IPS-20b (cell line): Measurements from ENCODE around the gene TMEM80.

Source experiments
- H3K27ac ChIP-seq: one replicate; pipeline ENCODE4 v1.5.1; 2013; ENCODE audit warnings: low read length
- H3K27me3 ChIP-seq: 2 replicates; pipeline ENCODE4 v1.6.1; 2013; ENCODE audit warnings: mild to moderate bottlenecking, low read length, inconsistent platforms; ENCODE audit not compliant: insufficient read depth
- H3K36me3 ChIP-seq: 2 replicates; pipeline ENCODE4 v1.6.1; 2013; ENCODE audit warnings: low read depth, mild to moderate bottlenecking, inconsistent platforms, low read length, moderate library complexity; ENCODE audit not compliant: insufficient read depth
- H3K4me1 ChIP-seq: 2 replicates; pipeline ENCODE4 v1.6.1; 2013; ENCODE audit warnings: mild to moderate bottlenecking, control low read depth, inconsistent platforms, low read length, moderate library complexity; ENCODE audit not compliant: insufficient read depth
- H3K4me3 ChIP-seq: 2 replicates; pipeline ENCODE4 v1.5.1; 2013; ENCODE audit warnings: mild to moderate bottlenecking, low read length, inconsistent platforms
- H3K9ac ChIP-seq: 2 replicates; pipeline ENCODE4 v1.6.1; 2013; ENCODE audit warnings: low read depth, mild to moderate bottlenecking, inconsistent platforms, low read length, moderate library complexity
- H3K9me3 ChIP-seq: 2 replicates; pipeline ENCODE4 v1.6.1; 2013; ENCODE audit warnings: mild to moderate bottlenecking, low read depth, low read length, inconsistent platforms; ENCODE audit not compliant: insufficient read depth

TMEM80 gene

GRCh38 chr11:693887-694562 is 1.6 kb upstream of the TMEM80 start:
- Histone ChIP-seq H3K4me3 (peak overlapping the region; percentile 33; the same call in 1 of the 2 replicates), H3K27ac (no peak overlapping the region), H3K9me3 (no peaks in the 10 kb centered on the region), H3K4me1 (peaks cover 14% of the 10 kb centered on the region), H3K9ac (0 out of 2 replicates have a peak overlapping the region, but pooled peaks have one; percentile 37), H3K27me3 (no peaks in the 10 kb centered on the region), H3K36me3 (peaks cover 15% of the 10 kb centered on the region)

GRCh38 chr11:694563-695287 is 891 bp upstream of the TMEM80 start, which contains the start of gene DEAF1:
DEAF1 (minus strand) TSS chr11:695222; CDS start chr11:695047, 175 bp downstream.
- Histone ChIP-seq H3K9me3 (no peaks in the 10 kb centered on the region), H3K36me3 (peaks cover 11% of the 10 kb centered on the region), H3K27ac (peak within 1 kb of the TSS; percentile 66), H3K9ac (peak within 1 kb of the TSS; percentile 97), H3K27me3 (no peaks in the 10 kb centered on the region), H3K4me3 (peak within 1 kb of the TSS; percentile 80), H3K4me1 (peaks cover 14% of the 10 kb centered on the region)

- Histone ChIP-seq H3K36me3 (peaks cover 12% of the 10 kb centered on the region; the same call in 1 of the 2 replicates), H3K9me3 (no peaks in the 10 kb centered on the region), H3K27ac (peak overlapping the region; percentile 66), H3K4me3 (peak overlapping the region; percentile 80), H3K9ac (peak overlapping the region; percentile 97), H3K4me1 (peaks cover 14% of the 10 kb centered on the region), H3K27me3 (no peaks in the 10 kb centered on the region)
These were observed 403 bp upstream of the TMEM80 start for GRCh38 chr11:695288-695537.

- H3K27ac ChIP-seq, result no peak overlapping the region
- H3K36me3 ChIP-seq, result peaks cover 4% of the 10 kb centered on the region; the same call in 1 of the 2 replicates
- no peak overlapping the region for H3K9ac ChIP-seq
- peaks cover 14% of the 10 kb centered on the region for H3K4me1 ChIP-seq
- no peak overlapping the region for H3K4me3 ChIP-seq
- H3K9me3 ChIP-seq, result no peaks in the 10 kb centered on the region
- H3K27me3 ChIP-seq, result no peaks in the 10 kb centered on the region
These were observed 1.4 kb downstream of the TMEM80 start for GRCh38 chr11:696955-697491.

- H3K9me3 ChIP-seq, result no peaks in the 10 kb centered on the region
- H3K4me3 ChIP-seq, result no peak overlapping the region
- peak overlapping the region; percentile 35; the same call in 1 of the 2 replicates for H3K9ac ChIP-seq
- peaks cover 4% of the 10 kb centered on the region; the same call in 1 of the 2 replicates for H3K36me3 ChIP-seq
- H3K27ac ChIP-seq, result no peak overlapping the region
- peaks cover 14% of the 10 kb centered on the region for H3K4me1 ChIP-seq
- no peaks in the 10 kb centered on the region for H3K27me3 ChIP-seq
These were observed 2.2 kb downstream of the TMEM80 start for GRCh38 chr11:697811-698311.

- no peaks in the 10 kb centered on the region for H3K9me3 ChIP-seq
- H3K9ac ChIP-seq, result no peak overlapping the region
- no peaks in the 10 kb centered on the region for H3K27me3 ChIP-seq
- H3K27ac ChIP-seq, result no peak overlapping the region
- no peak overlapping the region for H3K4me3 ChIP-seq
- peaks cover 4% of the 10 kb centered on the region; the same call in 1 of the 2 replicates for H3K36me3 ChIP-seq
- H3K4me1 ChIP-seq, result peaks cover 11% of the 10 kb centered on the region
These were observed 3.0 kb downstream of the TMEM80 start for GRCh38 chr11:698493-699115.

- H3K36me3 ChIP-seq, result peaks cover 4% of the 10 kb centered on the region; the same call in 1 of the 2 replicates
- H3K27me3 ChIP-seq, result no peaks in the 10 kb centered on the region
- no peak overlapping the region for H3K27ac ChIP-seq
- no peak overlapping the region for H3K9ac ChIP-seq
- no peak overlapping the region for H3K4me3 ChIP-seq
- H3K9me3 ChIP-seq, result no peaks in the 10 kb centered on the region
- peaks cover 7% of the 10 kb centered on the region; the same call in 1 of the 2 replicates for H3K4me1 ChIP-seq
These were observed 3.5 kb downstream of the TMEM80 start for GRCh38 chr11:699116-699508.

- peaks cover 4% of the 10 kb centered on the region; the same call in 1 of the 2 replicates for H3K36me3 ChIP-seq
- H3K27ac ChIP-seq, result no peak overlapping the region
- H3K4me1 ChIP-seq, result peaks cover 7% of the 10 kb centered on the region; the same call in 1 of the 2 replicates
- no peaks in the 10 kb centered on the region for H3K9me3 ChIP-seq
- no peak overlapping the region for H3K4me3 ChIP-seq
- H3K9ac ChIP-seq, result no peak overlapping the region
- no peaks in the 10 kb centered on the region for H3K27me3 ChIP-seq
These were observed 4.1 kb downstream of the TMEM80 start for GRCh38 chr11:699753-700152.

- H3K4me1 ChIP-seq, result peaks cover 7% of the 10 kb centered on the region; the same call in 1 of the 2 replicates
- no peak overlapping the region for H3K27ac ChIP-seq
- H3K36me3 ChIP-seq, result peaks cover 4% of the 10 kb centered on the region; the same call in 1 of the 2 replicates
- no peak overlapping the region for H3K9ac ChIP-seq
- peaks cover 8% of the 10 kb centered on the region; the same call in 1 of the 2 replicates for H3K27me3 ChIP-seq
- no peaks in the 10 kb centered on the region for H3K9me3 ChIP-seq
- H3K4me3 ChIP-seq, result no peak overlapping the region
These were observed 6.3 kb downstream of the TMEM80 start for GRCh38 chr11:701741-702461.

GRCh38 chr11:702462-703461 is 7.1 kb downstream of the TMEM80 start:
- no peaks in the 10 kb centered on the region for H3K9me3 ChIP-seq
- peaks cover 10% of the 10 kb centered on the region for H3K4me1 ChIP-seq
- H3K4me3 ChIP-seq, result no peak overlapping the region
- H3K27me3 ChIP-seq, result peaks cover 12% of the 10 kb centered on the region; the same call in 1 of the 2 replicates
- H3K9ac ChIP-seq, result no peak overlapping the region
- H3K27ac ChIP-seq, result no peak overlapping the region
- H3K36me3 ChIP-seq, result peaks cover 4% of the 10 kb centered on the region; the same call in 1 of the 2 replicates
